HepG2 (cell line): ENCODE data around the gene ZG16. TPM values are rescaled to one million over a fixed set of nuclear protein-coding genes. Genes with fewer than 3 reads are reported as not detected.
A peak's percentile ranks its signal among the peaks of the same experiment; 100 is the strongest.

Source experiments
- BCL6 ChIP-seq: IDR thresholded peaks from 2 replicates; pipeline ENCODE4 v1.6.1; 2016; ENCODE audit warnings: missing genetic modification reagents, missing compliant biosample characterization
- FOXM1 ChIP-seq: sonication (generic); formaldehyde crosslinking; IDR thresholded peaks from 2 replicates; pipeline ENCODE4 v1.5.0; 2020; ENCODE audit warnings: missing genetic modification reagents
- NR2F2 ChIP-seq: IDR thresholded peaks from 2 replicates; pipeline ENCODE4 v1.6.1; 2012; ENCODE audit warnings: low read depth, inconsistent platforms, borderline replicate concordance
- SETDB1 ChIP-seq: sonication (generic); formaldehyde crosslinking; IDR thresholded peaks from 2 replicates; pipeline ENCODE4 v1.5.1; 2020; ENCODE audit warnings: missing genetic modification reagents, mild to moderate bottlenecking, borderline replicate concordance
- SIX1 ChIP-seq: sonication (generic); formaldehyde crosslinking; IDR thresholded peaks from 2 replicates; pipeline ENCODE4 v1.4.0; 2020; ENCODE audit warnings: missing genetic modification reagents, borderline replicate concordance
- XBP1 ChIP-seq: sonication (generic); formaldehyde crosslinking; IDR thresholded peaks from 2 replicates; pipeline ENCODE4 v1.5.0; 2020; ENCODE audit warnings: missing genetic modification reagents
- ZFP90 ChIP-seq: sonication (generic); formaldehyde crosslinking; IDR thresholded peaks from 2 replicates; pipeline ENCODE4 v1.8.0; 2022; ENCODE audit warnings: missing genetic modification reagents, mild to moderate bottlenecking, inconsistent platforms, borderline replicate concordance
- ZMAT3 ChIP-seq: sonication (generic); formaldehyde crosslinking; conservative IDR thresholded peaks from 2 replicates; pipeline ENCODE4 v1.7.0; 2021; ENCODE audit warnings: missing genetic modification reagents
- ZNF253 ChIP-seq: sonication (generic); formaldehyde crosslinking; IDR thresholded peaks from 2 replicates; pipeline ENCODE4 v1.8.0; 2022; ENCODE audit warnings: mild to moderate bottlenecking, missing genetic modification reagents, borderline replicate concordance
- ZNF274 ChIP-seq: sonication (generic); formaldehyde crosslinking; IDR thresholded peaks from 2 replicates; pipeline ENCODE4 v1.5.1; 2020; ENCODE audit warnings: mild to moderate bottlenecking, missing genetic modification reagents
- ZNF550 ChIP-seq: sonication (generic); formaldehyde crosslinking; IDR thresholded peaks from 2 replicates; pipeline ENCODE4 v1.4.0; 2020; ENCODE audit warnings: mild to moderate bottlenecking, missing genetic modification reagents, borderline replicate concordance
- ZSCAN22 ChIP-seq: sonication (generic); formaldehyde crosslinking; IDR thresholded peaks from 2 replicates; pipeline ENCODE4 v1.4.0; 2020; ENCODE audit warnings: mild to moderate bottlenecking, missing genetic modification reagents
- polyA plus RNA-seq, 8 experiments: library from polyadenylated mRNA; depleted of rRNA in 3 of 8; stranded (reverse) in 7 of 8; unstranded in 1 of 8; fragments of >200 nt; fragmentation: Illumina TruSeq in 4 of 8; extraction: Trizol in 4 of 8; gene quantifications; 2 replicates each; pipeline versions ENCODE4 v1.2.1 to v1.2.3, GENCODE V29; 2011 to 2016; ENCODE audit warnings: low read depth in 4 of 8, missing spikeins in 1 of 8, mixed read lengths in 1 of 8; ENCODE audit not compliant: insufficient read depth in 1 of 8
- total RNA-seq, 5 experiments: library from RNA; depleted of rRNA; stranded (reverse); fragments of >200 nt; fragmentation: Illumina TruSeq; extraction: Trizol; gene quantifications; 2 replicates each; pipeline ENCODE4 v1.2.3, GENCODE V29; 2016; ENCODE audit warnings: low read depth in 1 of 5
- TF ChIP-seq, protein P1 (sequence below): sonication (generic); formaldehyde crosslinking; IDR thresholded peaks from 2 replicates; pipeline ENCODE4 v1.4.0; 2020; ENCODE audit warnings: mild to moderate bottlenecking, missing genetic modification reagents
- TF ChIP-seq, protein P2 (sequence below): sonication (generic); formaldehyde crosslinking; IDR thresholded peaks from 2 replicates; pipeline ENCODE4 v1.8.0; 2022; ENCODE audit warnings: mild to moderate bottlenecking, missing genetic modification reagents
- TF ChIP-seq, protein P3 (sequence below): sonication (generic); formaldehyde crosslinking; IDR thresholded peaks from 2 replicates; pipeline ENCODE4 v1.8.0; 2022; ENCODE audit warnings: missing genetic modification reagents, mild to moderate bottlenecking, inconsistent platforms, borderline replicate concordance
- TF ChIP-seq, protein P4 (sequence below): sonication (generic); formaldehyde crosslinking; IDR thresholded peaks from 2 replicates; pipeline ENCODE4 v1.9.0; 2021; ENCODE audit warnings: missing genetic modification reagents, mild to moderate bottlenecking, borderline replicate concordance

The ZG16 gene
- total and polyA plus RNA-seq, 2 of the 13 experiments (the other 11 are each of a cell fraction or from before 2014, with no cell fraction given): 0.04 to 0.07 TPM

DNA sequence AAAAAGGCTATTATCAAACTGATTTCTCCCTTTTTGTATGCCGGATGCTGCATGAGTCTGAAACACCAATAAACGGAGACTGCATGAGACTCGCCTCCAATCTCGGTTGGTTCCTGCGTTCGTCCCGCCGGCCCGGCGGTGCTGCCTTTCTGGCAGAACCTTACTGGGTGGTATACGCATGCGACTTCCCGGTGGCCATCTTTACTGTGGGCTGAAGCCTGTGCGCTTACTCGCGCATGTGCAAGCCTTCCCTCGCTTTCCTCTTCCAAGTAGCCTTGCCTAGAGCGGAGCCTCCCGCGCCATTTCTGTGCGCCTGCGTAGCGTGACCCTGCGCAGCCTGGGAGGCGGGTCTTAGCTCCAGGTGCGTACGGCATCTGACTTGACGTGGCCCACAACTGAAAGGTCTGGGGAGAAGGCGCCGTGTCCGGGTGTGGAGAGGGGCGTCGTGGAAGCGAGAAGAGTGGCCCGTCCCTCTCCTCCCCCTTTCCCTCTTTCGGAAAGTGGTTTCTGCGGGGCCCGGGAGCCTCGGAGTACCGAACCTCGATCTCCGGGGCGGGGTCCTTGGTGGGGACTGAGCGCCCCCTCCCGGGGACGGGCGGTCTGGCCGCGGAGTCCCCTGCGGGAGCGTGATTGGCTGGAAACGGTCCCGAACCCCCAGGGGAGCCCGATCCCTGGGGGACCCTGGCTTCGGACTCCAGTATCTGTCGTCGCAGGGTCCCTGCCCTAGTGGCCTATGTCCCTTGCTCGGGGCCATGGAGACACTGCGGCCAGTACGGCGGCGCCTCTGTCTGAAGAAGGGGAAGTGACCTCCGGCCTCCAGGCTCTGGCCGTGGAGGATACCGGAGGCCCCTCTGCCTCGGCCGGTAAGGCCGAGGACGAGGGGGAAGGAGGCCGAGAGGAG is 38.0 kb downstream of the ZG16 start, which contains the start of gene PAGR1 (continued):
- TF ChIP-seq, protein P1, sequence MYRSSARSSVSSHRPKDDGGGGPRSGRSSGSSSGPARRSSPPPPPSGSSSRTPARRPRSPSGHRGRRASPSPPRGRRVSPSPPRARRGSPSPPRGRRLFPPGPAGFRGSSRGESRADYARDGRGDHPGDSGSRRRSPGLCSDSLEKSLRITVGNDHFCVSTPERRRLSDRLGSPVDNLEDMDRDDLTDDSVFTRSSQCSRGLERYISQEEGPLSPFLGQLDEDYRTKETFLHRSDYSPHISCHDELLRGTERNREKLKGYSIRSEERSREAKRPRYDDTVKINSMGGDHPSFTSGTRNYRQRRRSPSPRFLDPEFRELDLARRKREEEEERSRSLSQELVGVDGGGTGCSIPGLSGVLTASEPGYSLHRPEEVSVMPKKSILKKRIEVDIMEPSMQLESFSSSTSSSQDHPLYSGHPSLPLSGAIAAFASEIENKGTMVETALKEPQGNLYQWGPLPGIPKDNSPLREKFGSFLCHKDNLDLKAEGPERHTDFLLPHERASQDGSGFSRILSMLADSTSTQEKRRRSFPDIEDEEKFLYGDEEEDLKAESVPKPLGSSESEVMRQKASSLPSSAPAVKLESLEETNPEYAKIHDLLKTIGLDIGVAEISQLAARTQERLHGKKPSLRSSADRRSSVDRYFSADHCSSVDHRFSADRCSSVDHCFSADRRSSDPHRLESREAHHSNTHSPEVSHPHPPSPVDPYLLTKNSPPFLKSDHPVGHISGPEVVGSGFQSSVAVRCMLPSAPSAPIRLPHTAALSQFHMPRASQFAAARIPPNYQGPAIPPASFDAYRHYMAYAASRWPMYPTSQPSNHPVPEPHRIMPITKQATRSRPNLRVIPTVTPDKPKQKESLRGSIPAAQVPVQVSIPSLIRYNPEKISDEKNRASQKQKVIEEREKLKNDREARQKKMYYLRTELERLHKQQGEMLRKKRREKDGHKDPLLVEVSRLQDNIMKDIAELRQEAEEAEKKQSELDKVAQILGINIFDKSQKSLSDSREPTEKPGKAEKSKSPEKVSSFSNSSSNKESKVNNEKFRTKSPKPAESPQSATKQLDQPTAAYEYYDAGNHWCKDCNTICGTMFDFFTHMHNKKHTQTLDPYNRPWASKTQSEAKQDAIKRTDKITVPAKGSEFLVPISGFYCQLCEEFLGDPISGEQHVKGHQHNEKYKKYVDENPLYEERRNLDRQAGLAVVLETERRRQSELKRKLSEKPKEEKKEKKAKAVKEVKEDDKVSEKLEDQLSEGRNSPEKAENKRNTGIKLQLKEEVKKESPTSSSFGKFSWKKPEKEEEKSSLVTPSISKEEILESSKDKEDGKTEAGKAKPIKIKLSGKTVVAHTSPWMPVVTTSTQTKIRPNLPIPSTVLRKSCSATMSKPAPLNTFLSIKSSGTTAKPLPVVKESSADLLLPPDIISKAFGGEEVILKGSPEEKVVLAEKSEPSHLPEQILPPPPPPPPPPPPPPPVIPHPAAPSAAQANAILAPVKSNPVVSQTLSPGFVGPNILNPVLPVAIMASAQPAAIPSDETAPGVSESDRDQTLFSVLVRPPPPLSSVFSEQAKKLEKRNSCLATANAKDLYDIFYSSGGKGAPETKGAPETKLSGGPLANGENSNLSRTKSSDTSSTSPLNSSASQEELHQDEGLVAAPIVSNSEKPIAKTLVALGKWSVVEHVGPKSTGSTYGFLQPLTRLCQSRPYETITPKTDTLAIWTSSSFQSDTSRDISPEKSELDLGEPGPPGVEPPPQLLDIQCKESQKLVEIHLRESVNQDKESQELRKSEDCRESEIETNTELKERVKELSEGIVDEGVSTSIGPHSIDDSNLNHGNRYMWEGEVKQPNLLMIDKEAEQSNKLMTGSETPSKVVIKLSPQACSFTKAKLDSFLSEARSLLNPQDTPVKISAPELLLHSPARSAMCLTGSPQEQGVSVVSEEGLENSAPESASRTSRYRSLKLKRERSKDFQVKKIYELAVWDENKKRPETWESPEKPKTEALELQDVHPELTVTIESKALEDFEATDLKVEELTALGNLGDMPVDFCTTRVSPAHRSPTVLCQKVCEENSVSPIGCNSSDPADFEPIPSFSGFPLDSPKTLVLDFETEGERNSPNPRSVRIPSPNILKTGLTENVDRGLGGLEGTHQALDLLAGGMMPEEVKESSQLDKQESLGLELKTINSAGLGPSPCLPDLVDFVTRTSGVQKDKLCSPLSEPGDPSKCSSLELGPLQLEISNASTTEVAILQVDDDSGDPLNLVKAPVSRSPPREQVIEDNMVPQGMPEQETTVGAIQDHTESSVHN: peak; percentile 25; the same call in 1 of the 2 replicates
- no peak for TF ChIP-seq ZNF550 (CRISPR knock-in tag)
- TF ChIP-seq ZNF253 (CRISPR knock-in tag): peak; percentile 49; the same call in 1 of the 2 replicates
- TF ChIP-seq, protein P2, sequence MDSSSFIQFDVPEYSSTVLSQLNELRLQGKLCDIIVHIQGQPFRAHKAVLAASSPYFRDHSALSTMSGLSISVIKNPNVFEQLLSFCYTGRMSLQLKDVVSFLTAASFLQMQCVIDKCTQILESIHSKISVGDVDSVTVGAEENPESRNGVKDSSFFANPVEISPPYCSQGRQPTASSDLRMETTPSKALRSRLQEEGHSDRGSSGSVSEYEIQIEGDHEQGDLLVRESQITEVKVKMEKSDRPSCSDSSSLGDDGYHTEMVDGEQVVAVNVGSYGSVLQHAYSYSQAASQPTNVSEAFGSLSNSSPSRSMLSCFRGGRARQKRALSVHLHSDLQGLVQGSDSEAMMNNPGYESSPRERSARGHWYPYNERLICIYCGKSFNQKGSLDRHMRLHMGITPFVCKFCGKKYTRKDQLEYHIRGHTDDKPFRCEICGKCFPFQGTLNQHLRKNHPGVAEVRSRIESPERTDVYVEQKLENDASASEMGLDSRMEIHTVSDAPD (CRISPR knock-in tag): no peak
- no peak for TF ChIP-seq NR2F2
- no peak for TF ChIP-seq FOXM1 (CRISPR knock-in tag)
- no peak for TF ChIP-seq SETDB1
- TF ChIP-seq, protein P3, sequence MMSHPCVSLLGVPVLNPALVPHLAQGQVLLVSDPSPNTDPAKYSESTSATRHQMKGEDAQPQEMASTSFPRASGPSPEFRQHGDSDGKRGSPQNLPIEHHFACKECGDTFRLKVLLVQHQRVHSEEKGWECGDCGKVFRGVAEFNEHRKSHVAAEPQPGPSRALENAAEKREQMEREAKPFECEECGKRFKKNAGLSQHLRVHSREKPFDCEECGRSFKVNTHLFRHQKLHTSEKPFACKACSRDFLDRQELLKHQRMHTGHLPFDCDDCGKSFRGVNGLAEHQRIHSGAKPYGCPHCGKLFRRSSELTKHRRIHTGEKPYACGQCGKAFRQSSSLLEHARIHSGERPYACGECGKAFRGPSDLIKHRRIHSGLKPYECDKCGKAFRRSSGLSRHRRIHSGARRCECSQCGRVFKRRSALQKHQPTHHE (CRISPR knock-in tag): peak; percentile 98
- 0 out of 2 replicates have a peak, but pooled peaks have one; percentile 21 for TF ChIP-seq SIX1 (CRISPR knock-in tag)
- TF ChIP-seq, protein P4, sequence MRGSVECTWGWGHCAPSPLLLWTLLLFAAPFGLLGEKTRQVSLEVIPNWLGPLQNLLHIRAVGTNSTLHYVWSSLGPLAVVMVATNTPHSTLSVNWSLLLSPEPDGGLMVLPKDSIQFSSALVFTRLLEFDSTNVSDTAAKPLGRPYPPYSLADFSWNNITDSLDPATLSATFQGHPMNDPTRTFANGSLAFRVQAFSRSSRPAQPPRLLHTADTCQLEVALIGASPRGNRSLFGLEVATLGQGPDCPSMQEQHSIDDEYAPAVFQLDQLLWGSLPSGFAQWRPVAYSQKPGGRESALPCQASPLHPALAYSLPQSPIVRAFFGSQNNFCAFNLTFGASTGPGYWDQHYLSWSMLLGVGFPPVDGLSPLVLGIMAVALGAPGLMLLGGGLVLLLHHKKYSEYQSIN (CRISPR knock-in tag): no peak
- TF ChIP-seq XBP1 (CRISPR knock-in tag): no peak
- TF ChIP-seq BCL6 (CRISPR knock-in tag): peak; percentile 3; the same call in 1 of the 2 replicates
- TF ChIP-seq ZNF274 (CRISPR knock-in tag): peak; percentile 97
- peak; percentile 95 for TF ChIP-seq ZMAT3 (CRISPR knock-in tag)
- peak; percentile 84; the same call in 1 of the 2 replicates for TF ChIP-seq ZFP90 (CRISPR knock-in tag)
- 0 out of 2 replicates have a peak, but pooled peaks have one; percentile 37 for TF ChIP-seq ZSCAN22 (CRISPR knock-in tag)
